Tibial nerve (tissue), 4 donors: ENCODE data around the gene RARB. TPM values are rescaled to one million over a fixed set of nuclear protein-coding genes. Genes with fewer than 3 reads are reported as not detected.

Source experiments
- DNase-seq, 2 donors: peaks; one replicate each; pipeline ENCODE4 v3.0.0-alpha.2; 2019; ENCODE audit warnings: low spot score in 2 of 2
- H3K27ac ChIP-seq, 4 donors: fragments of 200-600 bp; sonication (generic) in 3 of 4; one replicate each; pipeline ENCODE4 v1.5.1; 2017 to 2019; ENCODE audit warnings: mild to moderate bottlenecking in 1 of 4
- H3K27me3 ChIP-seq, 2 donors: fragments of 200-600 bp; sonication (generic) in 1 of 2; one replicate each; pipeline versions ENCODE4 v1.5.1 to v1.6.0; 2017 to 2019
- H3K36me3 ChIP-seq, 3 donors: fragments of 200-600 bp; sonication (generic); one replicate each; pipeline ENCODE4 v1.5.1; 2018 to 2019
- H3K4me1 ChIP-seq, 4 donors: fragments of 200-600 bp; sonication (generic) in 3 of 4; one replicate each; pipeline ENCODE4 v1.5.1; 2017 to 2019
- H3K4me3 ChIP-seq, 4 donors: fragments of 200-600 bp; sonication (generic) in 3 of 4; one replicate each; pipeline ENCODE4 v1.5.1; 2017 to 2019; ENCODE audit warnings: mild to moderate bottlenecking in 1 of 4, moderate library complexity in 1 of 4
- H3K9me3 ChIP-seq, 4 donors: fragments of 200-600 bp; sonication (generic) in 3 of 4; one replicate each; pipeline ENCODE4 v1.5.1; 2017 to 2019
- EP300 ChIP-seq, 2 donors: sonication (generic); formaldehyde crosslinking; IDR thresholded peaks; one replicate each; pipeline ENCODE4 v1.6.1; 2017; ENCODE audit warnings: antibody characterized with exemption in 2 of 2, mild to moderate bottlenecking in 1 of 2
- POLR2A ChIP-seq, 2 donors: fragments of 450-650 bp; IDR thresholded peaks; one replicate each; pipeline ENCODE4 v1.6.1; 2017; ENCODE audit warnings: antibody characterized with exemption in 2 of 2, mild to moderate bottlenecking in 2 of 2, moderate library complexity in 2 of 2
- WGBS, 2 donors: methylation state at CpG; one replicate each; pipeline ENCODE4 v1.1.5; 2018; 5-methylcytosine and 5-hydroxymethylcytosine counted together
- total RNA-seq, 4 donors: library from RNA; depleted of rRNA; stranded (reverse); fragments of >200 nt; gene quantifications; one replicate each; pipeline ENCODE4 v1.1.0, GENCODE V29; 2016
- TF ChIP-seq, protein P1 (sequence below), 5 experiments: fragments of 200-600 bp in 3 of 5; fragments of 450-650 bp in 2 of 5; sonication (generic) in 3 of 5; IDR thresholded peaks; one replicate each; pipeline ENCODE4 v1.5.1; 2016 to 2019; ENCODE audit warnings: antibody characterized with exemption in 5 of 5, mild to moderate bottlenecking in 3 of 5, moderate library complexity in 2 of 5

Gene RARB
- total RNA-seq, 4 donors from 2014 or later, result 9.3 to 22.6 (median 15.1) TPM

DNA sequence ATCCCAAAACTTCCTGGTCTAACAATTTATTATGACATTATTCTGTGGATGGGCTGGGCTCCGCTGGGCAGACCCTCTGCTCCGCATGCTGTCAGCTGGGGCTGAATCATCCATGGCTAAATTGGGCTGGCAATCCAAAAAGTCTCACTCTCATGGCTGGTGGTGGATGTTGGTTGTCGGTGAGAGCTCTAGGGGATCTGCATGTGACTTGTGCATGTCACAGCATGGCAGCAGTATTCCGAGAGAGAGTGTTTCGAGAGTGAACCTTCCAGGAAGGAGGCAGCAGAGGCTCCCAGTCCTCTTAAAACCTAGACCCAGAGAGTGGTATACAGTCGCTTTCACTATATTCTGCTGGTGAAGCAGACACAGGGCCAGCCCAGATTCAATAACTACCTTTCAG is 9.9 kb downstream of the RARB start:
- 65 to 68% methylated on average over 6 of the region's 6 CpGs for WGBS, 2 donors

DNA sequence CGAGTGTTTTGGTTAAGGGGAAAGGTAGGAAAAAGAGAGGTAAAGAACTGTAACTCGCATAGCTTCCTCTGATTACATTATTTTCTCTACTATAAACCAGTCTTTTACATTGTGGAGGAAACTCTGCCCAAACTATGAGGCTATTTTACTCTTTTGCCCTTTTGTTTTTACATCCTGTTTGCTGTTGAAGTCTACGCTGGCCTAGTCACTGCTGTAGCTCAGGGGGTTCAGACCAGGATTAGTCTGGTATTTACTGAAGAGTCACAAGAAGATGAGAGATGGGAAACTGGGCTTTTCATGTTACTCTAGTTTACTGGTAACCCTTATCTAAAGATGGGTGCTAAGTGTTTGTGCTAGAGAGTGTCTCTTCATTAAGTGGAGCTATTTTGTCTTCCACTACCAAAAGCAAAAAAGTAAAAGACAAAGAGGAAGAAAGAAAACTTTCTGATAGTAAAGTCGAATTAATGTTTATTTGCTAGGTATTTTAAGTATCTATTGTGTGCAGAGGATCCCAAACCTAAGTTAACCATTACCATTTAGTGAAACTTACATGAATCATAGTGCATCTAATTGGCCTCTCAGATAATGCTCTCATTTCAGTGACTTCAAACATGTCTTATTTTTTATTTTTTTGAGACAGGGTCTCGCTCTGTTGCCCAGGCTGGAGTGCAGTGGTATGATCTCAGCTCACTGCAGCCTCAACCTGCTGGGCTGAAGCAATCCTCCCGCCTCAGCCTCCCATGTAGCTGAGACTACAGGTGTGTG is 10.9 kb downstream of the RARB start:
- Histone ChIP-seq H3K9me3 (no peaks in the 10 kb centered on the region), H3K36me3 (no peaks in the 10 kb centered on the region), H3K4me3 (no peak overlapping the region), H3K27me3 (no peaks in the 10 kb centered on the region), H3K4me1 (peaks cover 0 to 45% (median 4%) of the 10 kb centered on the region in 4 donors), H3K27ac (peak overlapping the region in 3 of 4 donors; percentile 12 to 59 (median 53))
- 58 to 61% methylated on average over 6 of the region's 6 CpGs for WGBS, 2 donors
- no peak for DNase-seq
- TF ChIP-seq POLR2A (IDR thresholded peaks at IDR 0.05) (no peak), EP300 (IDR thresholded peaks at IDR 0.05) (no peak)
- TF ChIP-seq, protein P1, sequence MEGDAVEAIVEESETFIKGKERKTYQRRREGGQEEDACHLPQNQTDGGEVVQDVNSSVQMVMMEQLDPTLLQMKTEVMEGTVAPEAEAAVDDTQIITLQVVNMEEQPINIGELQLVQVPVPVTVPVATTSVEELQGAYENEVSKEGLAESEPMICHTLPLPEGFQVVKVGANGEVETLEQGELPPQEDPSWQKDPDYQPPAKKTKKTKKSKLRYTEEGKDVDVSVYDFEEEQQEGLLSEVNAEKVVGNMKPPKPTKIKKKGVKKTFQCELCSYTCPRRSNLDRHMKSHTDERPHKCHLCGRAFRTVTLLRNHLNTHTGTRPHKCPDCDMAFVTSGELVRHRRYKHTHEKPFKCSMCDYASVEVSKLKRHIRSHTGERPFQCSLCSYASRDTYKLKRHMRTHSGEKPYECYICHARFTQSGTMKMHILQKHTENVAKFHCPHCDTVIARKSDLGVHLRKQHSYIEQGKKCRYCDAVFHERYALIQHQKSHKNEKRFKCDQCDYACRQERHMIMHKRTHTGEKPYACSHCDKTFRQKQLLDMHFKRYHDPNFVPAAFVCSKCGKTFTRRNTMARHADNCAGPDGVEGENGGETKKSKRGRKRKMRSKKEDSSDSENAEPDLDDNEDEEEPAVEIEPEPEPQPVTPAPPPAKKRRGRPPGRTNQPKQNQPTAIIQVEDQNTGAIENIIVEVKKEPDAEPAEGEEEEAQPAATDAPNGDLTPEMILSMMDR (IDR thresholded peaks at IDR 0.05), result no peak

More for the DNA sequence above, 9.9 kb downstream of the RARB start:
- Histone ChIP-seq H3K27me3 (no peaks in the 10 kb centered on the region), H3K27ac (peak overlapping the region; percentile 12 to 59 (median 36)), H3K4me1 (peaks cover 0 to 51% (median 4%) of the 10 kb centered on the region in 4 donors), H3K36me3 (no peaks in the 10 kb centered on the region), H3K4me3 (peak overlapping the region in 1 of 4 donors; percentile 7), H3K9me3 (no peaks in the 10 kb centered on the region)
- DNase-seq, result no peak
- TF ChIP-seq, protein P1 (IDR thresholded peaks at IDR 0.05), result no peak

DNA sequence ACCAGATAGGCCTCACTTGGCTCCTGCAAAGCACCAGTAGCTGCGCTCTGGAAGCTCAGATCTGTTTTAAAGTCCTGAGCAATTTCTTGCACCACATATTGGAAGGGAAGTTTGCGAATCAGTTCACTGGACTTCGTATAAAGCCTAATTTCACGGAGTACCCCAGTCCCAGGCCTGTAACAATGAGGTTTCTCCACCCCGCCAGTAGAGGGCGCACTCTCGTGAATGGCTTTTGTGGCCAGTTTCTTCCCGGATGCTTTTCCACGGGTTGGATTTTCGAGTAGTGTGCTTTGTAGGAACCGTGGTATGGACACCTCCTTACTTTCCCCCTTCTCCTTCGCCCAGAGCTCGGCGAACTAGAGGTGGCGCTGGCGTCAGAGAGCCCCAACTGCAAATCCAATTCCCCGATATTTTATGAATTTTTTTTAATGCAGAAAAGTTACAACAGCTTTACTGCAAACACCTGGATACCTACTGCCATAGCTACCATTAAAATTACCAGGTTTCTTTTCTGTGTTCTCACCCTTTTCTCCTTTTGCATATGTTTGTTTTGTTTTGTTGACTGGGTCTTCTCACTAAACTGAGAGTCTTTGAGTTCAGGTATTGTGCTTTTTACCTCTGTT is 13.3 kb downstream of the RARB start:
- H3K4me1 ChIP-seq, result peaks cover 0 to 32% (median 4%) of the 10 kb centered on the region in 4 donors
- no peak overlapping the region for H3K27ac ChIP-seq
- no peaks in the 10 kb centered on the region for H3K9me3 ChIP-seq
- no peaks in the 10 kb centered on the region for H3K27me3 ChIP-seq
- DNase-seq, result no peak
- WGBS, 2 donors, result 93 to 94% methylated on average over 17 of the region's 17 CpGs
- H3K36me3 ChIP-seq, result no peaks in the 10 kb centered on the region
- H3K4me3 ChIP-seq, result no peak overlapping the region
- TF ChIP-seq EP300 (IDR thresholded peaks at IDR 0.05), result no peak
- TF ChIP-seq, protein P1 (IDR thresholded peaks at IDR 0.05), result peak in 3 of 5 experiments; percentile 24 to 41 (median 34)
- no peak for TF ChIP-seq POLR2A (IDR thresholded peaks at IDR 0.05)

DNA sequence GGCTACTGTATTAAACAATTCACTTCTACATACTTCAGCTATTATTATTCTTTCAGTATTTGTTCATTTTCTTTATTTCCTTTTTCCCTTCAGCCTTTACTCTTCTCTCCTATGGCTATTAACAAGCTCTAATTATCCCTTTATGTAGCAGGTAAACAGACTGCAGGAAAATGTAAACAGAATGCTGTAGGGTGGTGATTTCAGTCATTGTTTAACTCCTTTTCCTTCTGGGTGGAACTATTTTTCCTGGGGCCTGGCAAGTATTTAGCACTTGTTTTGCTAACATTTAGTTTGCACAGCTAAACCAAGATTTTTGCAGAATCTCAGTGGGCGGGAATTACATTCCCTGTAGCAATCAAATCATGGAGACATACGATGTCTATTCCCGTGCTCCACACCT is 14.4 kb downstream of the RARB start:
- H3K9me3 ChIP-seq, result no peaks in the 10 kb centered on the region
- TF ChIP-seq POLR2A (IDR thresholded peaks at IDR 0.05), result no peak
- TF ChIP-seq, protein P1 (IDR thresholded peaks at IDR 0.05), result no peak
- TF ChIP-seq EP300 (IDR thresholded peaks at IDR 0.05), result no peak
- H3K4me1 ChIP-seq, result peaks cover 0 to 39% (median 7%) of the 10 kb centered on the region in 4 donors
- no peak overlapping the region for H3K4me3 ChIP-seq
- H3K27me3 ChIP-seq, result no peaks in the 10 kb centered on the region
- H3K27ac ChIP-seq, result no peak overlapping the region
- DNase-seq, result no peak
- WGBS, 2 donors, result 47 to 58% methylated on average over 3 of the region's 3 CpGs
- H3K36me3 ChIP-seq, result no peaks in the 10 kb centered on the region

DNA sequence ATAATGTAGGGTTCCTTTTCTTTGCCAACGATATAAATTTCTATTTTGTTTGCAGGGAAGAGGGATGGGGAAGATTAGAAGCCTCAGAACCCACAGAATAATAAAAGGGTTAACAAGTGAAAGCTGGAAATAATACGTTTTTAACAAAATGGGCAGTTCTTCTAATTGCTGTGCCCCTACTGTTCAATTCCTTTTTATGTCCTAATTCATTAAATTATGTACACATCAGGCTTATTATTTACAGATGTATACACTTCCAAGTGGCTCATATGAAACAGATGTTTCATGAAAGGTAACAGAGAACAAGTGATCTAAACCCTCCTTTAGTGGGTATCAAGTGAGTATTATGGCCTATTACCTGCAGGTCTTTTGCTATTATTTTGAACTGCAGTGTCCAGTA is 16.2 kb downstream of the RARB start:
- WGBS, 2 donors, result 28 to 47% methylated on average over 2 of the region's 2 CpGs
- no peak overlapping the region for H3K4me3 ChIP-seq
- DNase-seq, result no peak
- no peak overlapping the region for H3K27ac ChIP-seq
- TF ChIP-seq EP300 (IDR thresholded peaks at IDR 0.05) (no peak), POLR2A (IDR thresholded peaks at IDR 0.05) (no peak)
- TF ChIP-seq, protein P1 (IDR thresholded peaks at IDR 0.05), result no peak
- no peaks in the 10 kb centered on the region for H3K9me3 ChIP-seq
- H3K4me1 ChIP-seq, result peaks cover 0 to 40% (median 16%) of the 10 kb centered on the region in 4 donors
- H3K36me3 ChIP-seq, result no peaks in the 10 kb centered on the region
- H3K27me3 ChIP-seq, result no peaks in the 10 kb centered on the region
